Mammary epithelial cell (primary cell): ENCODE results near the gene SPG11.

Experiments used
- CTCF ChIP-seq, 2 donors: IDR thresholded peaks in 1 of 2; conservative IDR thresholded peaks in 1 of 2; 2 replicates each; pipeline ENCODE4 v1.5.1; 2011 to 2012; ENCODE audit warnings: inconsistent platforms in 2 of 2, low read length in 2 of 2, mild to moderate bottlenecking in 2 of 2, control low read depth in 1 of 2, low read depth in 1 of 2; ENCODE audit not compliant: insufficient read depth in 1 of 2; ENCODE audit errors: extremely low read depth in 1 of 2
- EZH2 ChIP-seq: IDR thresholded peaks from 2 replicates; pipeline ENCODE4 v1.6.1; 2012; ENCODE audit warnings: low read length, inconsistent platforms, borderline replicate concordance

- no peak for TF ChIP-seq CTCF (conservative IDR thresholded peaks at IDR 0.05 in 1 of 2, IDR thresholded peaks at IDR 0.05 in 1 of 2; ENCODE audit: extremely low read depth in 1 of 2, insufficient read depth in 1 of 2, low read depth in 1 of 2, low read length in 2 of 2)
- TF ChIP-seq EZH2 = no peak
These were observed 6.1 kb downstream of the SPG11 start for GRCh38 chr15:44657378-44657777.
